Keratinocyte (primary cell): Measurements from ENCODE around the gene ELF4. TPM values are rescaled to one million over a fixed set of nuclear protein-coding genes. Genes with fewer than 3 reads are reported as not detected.

ENCODE experiments used
- DNase-seq: peaks from one replicate; pipeline ENCODE4 v3.0.0-alpha.2; 2011; ENCODE audit warnings: low read depth, missing footprints, low spot score
- FAIRE-seq: peaks from 2 replicates; lab custom pipeline; 2011; peaks lifted over from hg19 to GRCh38; lab: Jason Lieb, UNC
- H2AFZ ChIP-seq: 2 replicates; pipeline ENCODE4 v1.6.0; 2012; ENCODE audit warnings: low read length, control low read depth, inconsistent platforms; ENCODE audit not compliant: control insufficient read depth
- H3K27ac ChIP-seq: 2 replicates; pipeline ENCODE4 v1.5.1; 2011; ENCODE audit warnings: low read length; ENCODE audit not compliant: control insufficient read depth, insufficient read depth
- H3K27me3 ChIP-seq: 3 replicates; pipeline ENCODE4 v1.6.0; 2011; ENCODE audit warnings: low read length; ENCODE audit not compliant: control insufficient read depth, insufficient read depth; ENCODE audit errors: extremely low read depth
- H3K36me3 ChIP-seq, 2 experiments: 2 replicates in 1 of 2; 3 replicates in 1 of 2; pipeline ENCODE4 v1.5.1; 2011; ENCODE audit warnings: low read length in 2 of 2, mild to moderate bottlenecking in 1 of 2; ENCODE audit not compliant: control insufficient read depth in 2 of 2, insufficient read depth in 2 of 2; ENCODE audit errors: extremely low read depth in 1 of 2
- H3K4me1 ChIP-seq: 3 replicates; pipeline ENCODE4 v1.5.1; 2011; ENCODE audit warnings: low read length; ENCODE audit not compliant: control insufficient read depth, insufficient read depth; ENCODE audit errors: extremely low read depth
- H3K4me2 ChIP-seq: 3 replicates; pipeline ENCODE4 v1.6.0; 2011; ENCODE audit warnings: low read depth, low read length; ENCODE audit not compliant: control insufficient read depth, insufficient read depth; ENCODE audit errors: extremely low read depth
- H3K4me3 ChIP-seq, 3 experiments: fragments of 200-600 bp in 1 of 3; sonication (generic) in 1 of 3; 2 replicates in 2 of 3; 3 replicates in 1 of 3; pipeline ENCODE4 v1.5.1; 2011 to 2016; ENCODE audit warnings: low read length in 3 of 3, mild to moderate bottlenecking in 3 of 3, control low read depth in 2 of 3, inconsistent platforms in 1 of 3, low read depth in 1 of 3, mixed read lengths in 1 of 3, mixed run types in 1 of 3, moderate library complexity in 1 of 3; ENCODE audit not compliant: control insufficient read depth in 2 of 3, insufficient read depth in 2 of 3; ENCODE audit errors: extremely low read depth in 1 of 3
- H3K79me2 ChIP-seq: 2 replicates; pipeline ENCODE4 v1.6.0; 2012; ENCODE audit warnings: low read length; ENCODE audit not compliant: control insufficient read depth, insufficient read depth
- H3K9ac ChIP-seq: 3 replicates; pipeline ENCODE4 v1.6.0; 2011; ENCODE audit warnings: low read length; ENCODE audit not compliant: control insufficient read depth, insufficient read depth; ENCODE audit errors: extremely low read depth
- H3K9me1 ChIP-seq: 3 replicates; pipeline ENCODE4 v1.6.0; 2011; ENCODE audit warnings: low read length; ENCODE audit not compliant: control insufficient read depth, insufficient read depth; ENCODE audit errors: extremely low read depth
- H3K9me3 ChIP-seq: 2 replicates; pipeline ENCODE4 v1.5.1; 2012; ENCODE audit warnings: low read depth, low read length; ENCODE audit not compliant: control insufficient read depth
- H4K20me1 ChIP-seq: 3 replicates; pipeline ENCODE4 v1.6.0; 2011; ENCODE audit warnings: low read length; ENCODE audit not compliant: control insufficient read depth, insufficient read depth; ENCODE audit errors: extremely low read depth
- EZH2 ChIP-seq: IDR thresholded peaks from one replicate; pipeline ENCODE4 v1.6.1; 2012; ENCODE audit warnings: inconsistent platforms, mild to moderate bottlenecking, low read length, moderate library complexity
- dilution Hi-C: fragments of 300-500 bp; cut with MboI; formaldehyde crosslinking; loops from one replicate; pipeline ENCODE4 v1.7.0; 2020; ENCODE audit warnings: low sequenced_read_pairs; ENCODE audit not compliant: extremely low pct_ligation_motif_present
- polyA plus RNA-seq, 5 experiments: library from polyadenylated mRNA; depleted of rRNA in 3 of 5; stranded (reverse) in 3 of 5; stranded (forward) in 1 of 5; unstranded in 1 of 5; fragments of >200 nt; gene quantifications; 1 replicate in 1 of 5; 2 replicates in 3 of 5; 3 replicates in 1 of 5; pipeline versions ENCODE4 v1.2.1 to v1.2.3, GENCODE V29; 2011 to 2012; ENCODE audit warnings: missing spikeins in 2 of 5, low read depth in 1 of 5, low replicate concordance in 1 of 5
- TF ChIP-seq, protein P1 (sequence below), 3 experiments: IDR thresholded peaks in 1 of 3; conservative IDR thresholded peaks in 1 of 3; optimal IDR thresholded peaks in 1 of 3; 2 replicates in 2 of 3; 3 replicates in 1 of 3; pipeline versions ENCODE3 to v1.5.1; 2011; ENCODE audit warnings: low read length in 3 of 3, mild to moderate bottlenecking in 3 of 3, moderate library complexity in 2 of 3, control low read depth in 1 of 3, inconsistent platforms in 1 of 3; ENCODE audit not compliant: insufficient read depth in 2 of 3; ENCODE audit errors: extremely low read depth in 1 of 3

Gene ELF4
- polyA plus RNA-seq, 1 donor (not counting 4 experiments of a cell fraction or from before 2014, with no cell fraction given): 17.6 TPM

DNA sequence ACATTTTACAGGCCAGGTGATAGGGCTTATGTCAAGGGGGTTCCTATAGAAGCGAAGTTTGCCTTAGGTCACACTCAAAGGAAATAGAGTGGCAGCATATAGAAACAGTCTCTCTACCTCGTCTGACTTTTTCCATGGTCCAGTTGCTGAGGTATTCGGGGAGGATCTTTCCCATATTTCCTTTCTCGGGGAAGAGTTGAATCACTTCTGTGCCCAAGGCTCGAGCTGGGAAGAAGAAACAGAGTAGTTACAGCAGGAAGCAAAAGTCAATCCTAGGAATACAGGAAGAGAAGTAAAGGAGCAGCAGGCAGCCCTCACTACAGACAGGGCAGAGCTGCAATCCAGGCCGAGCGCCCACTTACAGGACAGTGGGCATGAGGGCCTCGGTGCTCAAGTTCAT, 26.7 kb upstream of the ELF4 start:
- no peak overlapping the region for H3K4me3 ChIP-seq
- H2AFZ ChIP-seq: no peak overlapping the region
- H3K27ac ChIP-seq: no peak overlapping the region
- dilution Hi-C loops: no loop called here
- peaks cover 0 to 4% of the 10 kb centered on the region in 2 experiments for H3K36me3 ChIP-seq
- no peaks in the 10 kb centered on the region for H3K27me3 ChIP-seq
- H4K20me1 ChIP-seq: no peaks in the 10 kb centered on the region
- H3K79me2 ChIP-seq: no peaks in the 10 kb centered on the region
- no peaks in the 10 kb centered on the region for H3K9me1 ChIP-seq
- H3K4me2 ChIP-seq: no peak overlapping the region
- H3K9ac ChIP-seq: no peak overlapping the region
- FAIRE-seq (no peak), DNase-seq (no peak)
- TF ChIP-seq EZH2: no peak
- TF ChIP-seq, protein P1, sequence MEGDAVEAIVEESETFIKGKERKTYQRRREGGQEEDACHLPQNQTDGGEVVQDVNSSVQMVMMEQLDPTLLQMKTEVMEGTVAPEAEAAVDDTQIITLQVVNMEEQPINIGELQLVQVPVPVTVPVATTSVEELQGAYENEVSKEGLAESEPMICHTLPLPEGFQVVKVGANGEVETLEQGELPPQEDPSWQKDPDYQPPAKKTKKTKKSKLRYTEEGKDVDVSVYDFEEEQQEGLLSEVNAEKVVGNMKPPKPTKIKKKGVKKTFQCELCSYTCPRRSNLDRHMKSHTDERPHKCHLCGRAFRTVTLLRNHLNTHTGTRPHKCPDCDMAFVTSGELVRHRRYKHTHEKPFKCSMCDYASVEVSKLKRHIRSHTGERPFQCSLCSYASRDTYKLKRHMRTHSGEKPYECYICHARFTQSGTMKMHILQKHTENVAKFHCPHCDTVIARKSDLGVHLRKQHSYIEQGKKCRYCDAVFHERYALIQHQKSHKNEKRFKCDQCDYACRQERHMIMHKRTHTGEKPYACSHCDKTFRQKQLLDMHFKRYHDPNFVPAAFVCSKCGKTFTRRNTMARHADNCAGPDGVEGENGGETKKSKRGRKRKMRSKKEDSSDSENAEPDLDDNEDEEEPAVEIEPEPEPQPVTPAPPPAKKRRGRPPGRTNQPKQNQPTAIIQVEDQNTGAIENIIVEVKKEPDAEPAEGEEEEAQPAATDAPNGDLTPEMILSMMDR (optimal IDR thresholded peaks at IDR 0.05 in 1 of 3, IDR thresholded peaks at IDR 0.05 in 1 of 3, conservative IDR thresholded peaks at IDR 0.05 in 1 of 3; ENCODE audit: extremely low read depth in 1 of 3, insufficient read depth in 2 of 3, low read length in 3 of 3): no peak
- no peaks in the 10 kb centered on the region for H3K4me1 ChIP-seq
- H3K9me3 ChIP-seq: no peaks in the 10 kb centered on the region

- Histone ChIP-seq H3K9me3 (no peaks in the 10 kb centered on the region), H3K9me1 (no peaks in the 10 kb centered on the region), H3K9ac (no peak overlapping the region), H3K4me3 (no peak overlapping the region), H3K79me2 (no peaks in the 10 kb centered on the region), H3K36me3 (peaks cover 0 to 5% of the 10 kb centered on the region in 2 experiments), H2AFZ (no peak overlapping the region), H4K20me1 (no peaks in the 10 kb centered on the region), H3K4me2 (no peak overlapping the region), H3K27ac (no peak overlapping the region), H3K27me3 (no peaks in the 10 kb centered on the region), H3K4me1 (no peaks in the 10 kb centered on the region)
- no peak for FAIRE-seq
- no peak for DNase-seq
- dilution Hi-C loops: no loop called here
- TF ChIP-seq, protein P1 (optimal IDR thresholded peaks at IDR 0.05 in 1 of 3, IDR thresholded peaks at IDR 0.05 in 1 of 3, conservative IDR thresholded peaks at IDR 0.05 in 1 of 3; ENCODE audit: extremely low read depth in 1 of 3, insufficient read depth in 2 of 3, low read length in 3 of 3): no peak
- TF ChIP-seq EZH2: no peak
Observed at GRCh38 chrX:130136496-130136895, 26.2 kb upstream of the ELF4 start.
